Cerebellar nuclear complex (tissue), 1 donor: ENCODE measurements around the gene PDE7B.
"Not testable (repeated sequence)": the region's sequence is repeated elsewhere in the genome, so short reads cannot be mapped to it uniquely, and the experiment has no call there.

Experiments
- DNase-seq, 2 experiments: peaks; one replicate each; lab custom pipeline; 2025; lab: John Stamatoyannopoulos, UW

The PDE7B gene

GRCh38 chr6:136108361-136108945 is 257.0 kb downstream of the PDE7B start:
- DNase-seq, result no peak

DNA sequence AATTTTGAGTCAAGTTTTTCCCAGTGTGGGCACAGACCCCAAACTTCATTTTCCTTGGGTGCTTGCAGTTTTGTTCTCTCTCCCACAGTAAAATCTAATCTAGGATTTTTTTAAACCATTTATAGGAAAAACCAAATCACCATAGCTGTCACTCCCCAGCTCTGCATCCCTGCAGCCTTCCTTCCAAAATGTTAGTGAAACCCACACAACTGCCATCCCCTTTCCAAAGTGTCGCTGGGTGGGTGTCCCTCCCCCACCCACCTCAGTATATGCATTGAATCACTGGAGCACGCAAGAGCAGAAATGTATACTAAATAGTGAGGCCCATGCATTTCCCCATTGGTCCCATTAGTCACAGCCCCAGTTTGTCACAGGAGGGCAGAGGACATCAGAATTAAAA is 260.3 kb downstream of the PDE7B start:
- DNase-seq, result no peak

DNA sequence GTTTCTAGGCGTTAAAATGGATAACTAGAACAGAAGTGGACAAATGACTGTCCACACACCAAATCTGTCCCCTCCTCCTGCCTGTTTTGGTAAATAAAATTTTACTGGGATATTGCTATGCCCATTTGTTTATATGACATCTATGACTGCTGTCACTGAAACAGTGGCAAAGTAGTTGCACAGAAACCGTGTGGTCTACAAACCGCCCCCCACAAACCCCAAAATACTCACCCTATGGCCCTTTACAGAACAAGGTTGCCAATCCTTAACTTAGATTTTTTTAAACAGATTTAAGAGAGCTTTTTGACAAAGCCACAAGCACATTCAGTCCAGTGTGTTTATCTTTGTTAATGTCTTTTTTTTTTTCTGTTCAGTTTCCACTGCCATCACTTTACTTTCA is 260.8 kb downstream of the PDE7B start:
- no peak for DNase-seq

- no peak for DNase-seq
These were observed 262.3 kb downstream of the PDE7B start for GRCh38 chr6:136113736-136114173.

GRCh38 chr6:136114661-136115060 is 263.2 kb downstream of the PDE7B start:
- DNase-seq, result no peak

- DNase-seq, result no peak
These were observed 264.4 kb downstream of the PDE7B start for GRCh38 chr6:136115941-136116340.

GRCh38 chr6:136117081-136117480 is 265.6 kb downstream of the PDE7B start:
- DNase-seq, result no peak

GRCh38 chr6:136118787-136119186 is 267.3 kb downstream of the PDE7B start:
- no peak for DNase-seq

DNA sequence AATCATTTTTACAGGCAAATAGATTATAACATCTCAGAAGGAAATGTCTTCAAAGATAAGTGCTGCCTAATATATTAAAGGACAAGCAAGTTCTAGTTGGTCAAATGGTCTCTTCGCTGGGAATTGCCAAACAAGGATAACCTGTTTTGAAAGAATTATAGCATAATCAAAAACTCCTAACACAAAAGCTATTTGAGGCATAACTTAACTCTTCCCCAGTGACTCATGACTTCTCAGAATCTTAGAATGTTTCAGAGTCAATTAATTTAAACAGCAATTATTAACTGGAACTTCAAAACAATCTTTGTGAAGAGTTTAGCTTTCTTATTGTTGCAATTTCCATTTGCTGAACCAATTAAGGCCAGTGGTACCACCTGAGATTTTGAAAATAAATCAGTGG is 272.0 kb downstream of the PDE7B start:
- DNase-seq, result no peak

GRCh38 chr6:136125585-136125984 is 274.1 kb downstream of the PDE7B start:
- DNase-seq, result no peak

- no peak for DNase-seq
These were observed 276.4 kb downstream of the PDE7B start for GRCh38 chr6:136127873-136128272.

DNA sequence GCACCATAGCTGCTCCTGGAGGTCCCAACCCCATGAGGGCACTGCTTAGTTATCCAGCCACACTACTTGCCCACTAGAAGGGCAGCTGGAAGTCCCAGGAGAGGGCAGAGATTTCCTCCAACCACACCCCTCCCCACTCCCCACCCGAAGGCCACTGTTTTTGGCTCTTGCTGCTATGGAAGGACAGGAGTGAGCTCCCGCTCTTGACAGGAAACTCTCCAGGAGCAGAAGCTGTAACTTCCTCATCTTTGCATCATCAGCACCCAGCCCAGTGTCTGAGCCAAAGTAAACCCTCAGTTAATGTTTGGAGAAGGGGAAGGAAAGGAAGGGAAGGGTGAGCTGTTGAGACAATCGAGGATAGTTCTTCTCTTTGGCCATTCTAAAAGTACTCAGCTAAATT is 277.9 kb downstream of the PDE7B start:
- DNase-seq, result no peak

GRCh38 chr6:136134268-136134667 is 282.8 kb downstream of the PDE7B start:
- no peak for DNase-seq

DNA sequence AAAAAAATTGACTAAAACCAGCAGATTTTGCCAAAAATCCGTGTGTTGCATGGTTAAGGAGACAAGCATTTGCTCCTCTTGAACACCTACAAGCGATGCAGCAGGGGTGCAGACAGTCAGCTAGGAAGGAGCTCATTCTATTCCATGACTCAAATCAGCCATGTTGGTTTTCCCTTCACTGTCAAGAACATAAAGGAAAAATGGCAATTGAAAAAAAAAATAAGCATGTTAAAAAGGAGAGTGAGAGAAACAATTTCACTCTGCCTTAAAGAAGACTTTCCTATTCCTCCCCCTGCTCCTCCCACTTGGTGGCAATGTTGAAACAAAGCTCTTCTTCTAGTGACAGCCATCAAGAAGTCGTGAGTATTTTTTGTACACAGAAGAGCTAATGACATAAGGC is 283.2 kb downstream of the PDE7B start:
- DNase-seq, result no peak

GRCh38 chr6:136136274-136136673 is 284.8 kb downstream of the PDE7B start:
- no peak for DNase-seq

GRCh38 chr6:136137008-136137692 is 285.6 kb downstream of the PDE7B start:
- DNase-seq, result no peak

DNA sequence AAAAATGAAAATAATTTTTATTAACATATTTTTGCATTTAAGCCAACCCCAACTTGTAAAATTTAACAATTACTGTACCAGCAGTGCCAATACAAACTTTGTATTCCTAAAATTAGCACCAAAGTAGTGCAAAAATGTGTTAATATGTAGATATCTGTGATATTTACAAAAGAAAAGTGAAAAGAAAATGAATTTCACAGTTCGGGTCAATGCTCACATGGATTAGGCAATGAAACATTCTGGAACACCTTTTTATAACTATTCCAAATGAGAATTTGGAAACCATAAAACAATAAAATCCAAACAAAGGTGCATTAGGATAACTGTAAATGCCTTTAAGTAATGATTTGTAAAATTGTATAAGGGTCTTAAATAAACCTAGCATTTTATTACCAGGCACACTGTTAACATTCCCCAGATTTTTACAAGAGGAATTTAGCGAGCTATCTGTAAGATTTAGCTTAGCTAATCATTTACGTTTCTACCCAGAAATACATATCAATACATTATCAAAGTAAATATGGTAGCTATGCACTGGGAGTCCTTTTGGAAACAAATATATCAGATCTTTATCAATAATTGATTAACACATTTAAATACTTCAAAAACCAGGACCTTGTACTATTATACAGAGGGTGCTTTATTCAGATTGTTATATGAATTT is 286.4 kb downstream of the PDE7B start:
- DNase-seq, result no peak

- not testable (repeated sequence) for DNase-seq
These were observed 287.6 kb downstream of the PDE7B start for GRCh38 chr6:136139111-136139510.

GRCh38 chr6:136144251-136145023 is 292.9 kb downstream of the PDE7B start:
- no peak for DNase-seq

DNA sequence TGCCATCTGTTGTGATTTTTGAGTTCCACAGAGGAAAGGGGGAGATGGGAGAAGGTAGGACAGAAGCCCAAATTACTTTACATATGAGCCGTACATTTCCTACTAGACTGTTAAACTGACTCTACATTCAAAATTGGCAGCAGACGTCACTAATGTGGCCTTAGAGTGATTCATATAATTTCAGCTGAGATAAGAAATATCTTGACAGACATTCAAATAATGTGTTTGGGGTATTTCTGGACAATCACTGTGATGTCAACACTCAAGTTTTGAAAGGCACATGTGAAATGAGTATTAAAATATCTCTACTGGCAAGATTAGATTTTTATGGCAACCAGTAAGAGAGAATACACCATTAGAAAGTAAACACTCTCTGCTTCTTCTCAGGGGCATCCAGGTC is 294.6 kb downstream of the PDE7B start:
- DNase-seq, result no peak

GRCh38 chr6:136147342-136147741 is 295.8 kb downstream of the PDE7B start:
- DNase-seq, result no peak

GRCh38 chr6:136148051-136148450 is 296.6 kb downstream of the PDE7B start:
- no peak for DNase-seq

- DNase-seq, result no peak
These were observed 297.0 kb downstream of the PDE7B start for GRCh38 chr6:136148523-136148922.
